Lower lobe of right lung (tissue), 2 donors: ENCODE data around the gene NRIP1. TPM values are rescaled to one million over a fixed set of nuclear protein-coding genes. Genes with fewer than 3 reads are reported as not detected.

Experiments
- ATAC-seq, 2 donors: fragments of 200-7000 bp; cut with Tn5 transposase; one replicate each; pipeline ENCODE4 v1.9.1; 2020 to 2022; ENCODE audit warnings: mild to moderate bottlenecking in 2 of 2, moderate library complexity in 2 of 2
- DNase-seq: peaks from one replicate; pipeline ENCODE4 v3.0.0-alpha.2; 2020
- H3K27ac ChIP-seq: fragments of 200-600 bp; one replicate; pipeline ENCODE4 v1.8.0; 2022
- H3K27me3 ChIP-seq: fragments of 200-600 bp; one replicate; pipeline ENCODE4 v1.8.0; 2022; ENCODE audit warnings: low read depth
- H3K36me3 ChIP-seq: fragments of 200-600 bp; one replicate; pipeline ENCODE4 v1.8.0; 2022; ENCODE audit warnings: mild to moderate bottlenecking
- H3K4me1 ChIP-seq: fragments of 200-600 bp; one replicate; pipeline ENCODE4 v1.8.0; 2022
- H3K4me3 ChIP-seq: fragments of 200-600 bp; one replicate; pipeline ENCODE4 v1.8.0; 2022; ENCODE audit warnings: mild to moderate bottlenecking
- H3K9me3 ChIP-seq: fragments of 200-600 bp; one replicate; pipeline ENCODE4 v1.8.0; 2022
- CTCF ChIP-seq: fragments of 200-600 bp; IDR thresholded peaks from one replicate; pipeline ENCODE4 v1.8.0; 2022; ENCODE audit warnings: antibody characterized with exemption, mild to moderate bottlenecking
- intact Hi-C: fragments of 100-400 bp; cut with DNase I; formaldehyde crosslinking; loops from one replicate; pipeline ENCODE4 v1.11.0; 2022
- total RNA-seq: library from RNA; stranded (reverse); fragmentation: NEBNext Ultra II Directional; extraction: Animal tissue kit (Norgen Biotek cat#: 25700); gene quantifications from one replicate; pipeline ENCODE4 v1.2.1, GENCODE V29; 2021
- donor health status: DM: no; HTN: yes; CAD: no; lungs with severe emphysema.

Gene NRIP1
- total RNA-seq, 1 donor from 2014 or later: 60.0 TPM

- ATAC-seq (no peak), DNase-seq (no peak)
- Histone ChIP-seq H3K4me1 (no peaks in the 10 kb centered on the region), H3K27ac (no peak overlapping the region), H3K4me3 (no peak overlapping the region), H3K27me3 (no peaks in the 10 kb centered on the region), H3K9me3 (no peaks in the 10 kb centered on the region), H3K36me3 (no peaks in the 10 kb centered on the region)
- no peak for TF ChIP-seq CTCF
- intact Hi-C loops: no loop called here
These were observed 153.4 kb downstream of the NRIP1 start for GRCh38 chr21:14911351-14911750.
